GM04504 (cell line): Measurements from ENCODE around the gene ME3.
"Not testable (repeated sequence)": the region's sequence is repeated elsewhere in the genome, so short reads cannot be mapped to it uniquely, and the experiment has no call there.

Experiments used
- DNase-seq: peaks from one replicate; pipeline ENCODE4 v3.0.0-alpha.2; 2012; ENCODE audit warnings: low read depth

ME3 gene

DNA sequence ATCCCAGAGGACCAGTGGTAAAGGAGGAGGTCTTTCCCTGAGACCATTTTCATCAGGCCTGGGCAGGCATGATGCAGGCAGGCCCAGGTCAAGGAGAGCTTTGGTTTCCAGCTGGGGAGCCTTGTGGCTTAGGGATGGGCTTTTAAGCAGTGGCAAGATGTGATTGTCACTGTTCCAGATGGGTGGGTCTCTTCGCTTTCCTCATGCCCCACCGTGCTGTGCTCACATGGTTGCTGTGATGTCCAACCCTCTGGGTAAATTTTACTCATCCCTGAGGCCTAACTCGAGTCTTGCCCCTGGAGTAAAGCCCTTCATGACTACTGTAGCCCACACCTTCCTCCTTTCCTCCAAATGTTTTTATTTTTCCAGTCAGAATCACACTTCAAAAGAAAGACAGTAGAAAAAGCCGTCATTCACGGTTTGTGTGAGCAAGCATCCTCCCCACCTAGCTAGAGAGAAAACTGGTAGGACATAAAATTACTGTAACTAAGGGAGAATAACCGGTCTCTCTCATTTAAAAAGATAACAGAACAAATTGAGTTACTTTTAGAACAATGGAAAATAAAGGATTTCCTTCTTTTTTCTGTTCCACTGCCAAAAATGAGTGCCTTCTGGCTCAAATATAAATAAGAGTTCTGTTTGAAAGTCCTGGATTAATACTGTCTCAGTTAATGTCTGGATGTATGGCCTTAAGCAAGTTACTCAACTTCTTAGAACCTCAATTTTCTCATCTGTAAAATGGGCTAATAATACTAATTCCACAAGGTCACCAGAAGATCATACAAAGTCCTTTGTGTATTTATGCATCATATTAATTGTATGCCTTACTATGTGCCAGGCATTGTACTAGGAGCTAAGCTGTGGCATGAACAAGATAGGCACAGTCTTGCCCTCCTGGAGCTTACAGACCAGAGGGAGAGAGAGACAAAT, 84.9 kb downstream of the ME3 start:
- no peak for DNase-seq

DNA sequence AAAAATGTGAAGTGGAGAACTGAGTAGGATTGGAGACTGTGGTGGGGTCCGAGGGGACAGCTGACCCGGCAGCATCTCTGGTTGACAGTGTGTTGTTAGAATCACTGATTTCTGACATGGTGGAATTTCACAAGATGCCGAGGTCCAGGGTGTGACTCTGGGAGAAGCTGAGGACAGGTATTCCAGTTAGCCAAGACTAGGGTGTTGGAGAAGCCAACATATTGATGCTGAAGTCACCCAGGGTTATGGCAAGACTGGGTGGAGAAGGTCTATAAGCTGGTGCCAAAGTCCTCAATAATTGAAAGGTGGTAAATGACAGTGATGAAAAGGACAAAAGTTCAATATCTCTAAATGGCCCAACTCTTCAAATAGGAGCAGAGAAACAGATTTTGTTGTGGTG, 86.1 kb downstream of the ME3 start:
- DNase-seq = no peak

DNA sequence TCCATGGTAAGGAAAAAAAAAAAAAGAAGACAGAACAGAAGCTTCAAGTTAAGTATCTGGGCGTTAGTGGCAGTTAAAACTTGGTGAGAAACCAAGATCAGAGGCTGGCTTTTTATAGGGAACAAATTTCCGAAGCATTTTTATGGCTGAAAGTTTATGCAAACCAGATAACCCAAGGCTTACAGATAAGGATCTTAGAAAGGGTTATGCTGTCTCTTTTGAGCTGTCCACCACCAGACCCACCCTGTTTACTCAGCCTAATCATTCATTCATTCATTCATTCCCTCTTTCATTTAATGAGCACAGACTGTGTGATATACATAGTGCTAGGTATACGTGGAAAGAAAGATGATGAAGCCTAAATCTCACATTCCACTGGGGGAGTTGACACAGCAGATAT, 89.5 kb downstream of the ME3 start:
- no peak for DNase-seq

DNA sequence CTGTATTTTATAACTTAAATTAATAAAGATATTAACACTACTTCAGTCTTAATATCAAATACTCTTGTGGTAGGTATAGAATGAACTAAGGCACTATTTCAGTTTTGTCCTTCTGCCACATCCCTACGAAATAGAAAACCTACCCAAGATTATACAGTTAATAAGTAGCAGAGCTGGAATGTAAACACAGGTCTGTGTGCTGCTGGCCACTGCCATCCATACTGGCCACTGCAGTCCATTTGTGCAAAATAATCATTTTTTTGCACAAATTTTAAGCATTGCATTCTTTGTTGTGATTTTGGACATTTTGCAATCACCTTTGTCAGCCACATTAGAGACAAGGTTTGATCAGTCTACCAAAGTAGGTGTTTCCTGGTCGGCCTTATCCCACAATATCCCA, 91.9 kb downstream of the ME3 start:
- DNase-seq = no peak

DNA sequence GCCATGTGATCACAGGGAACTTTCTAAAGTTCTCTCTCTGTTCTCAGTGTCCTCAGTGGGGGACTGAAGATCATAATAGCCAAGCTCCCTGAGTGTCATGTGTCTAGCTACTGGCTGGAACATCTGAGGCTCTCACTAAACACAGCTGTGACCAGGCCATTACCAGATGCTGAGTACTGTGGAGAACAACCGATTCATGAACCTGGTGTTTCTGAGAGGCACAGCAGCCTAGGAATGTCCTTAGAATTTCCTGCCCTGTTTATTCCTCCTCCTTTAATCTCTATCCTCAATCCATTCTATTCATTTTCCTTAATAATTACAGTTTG, 93.0 kb downstream of the ME3 start:
- no peak for DNase-seq

DNA sequence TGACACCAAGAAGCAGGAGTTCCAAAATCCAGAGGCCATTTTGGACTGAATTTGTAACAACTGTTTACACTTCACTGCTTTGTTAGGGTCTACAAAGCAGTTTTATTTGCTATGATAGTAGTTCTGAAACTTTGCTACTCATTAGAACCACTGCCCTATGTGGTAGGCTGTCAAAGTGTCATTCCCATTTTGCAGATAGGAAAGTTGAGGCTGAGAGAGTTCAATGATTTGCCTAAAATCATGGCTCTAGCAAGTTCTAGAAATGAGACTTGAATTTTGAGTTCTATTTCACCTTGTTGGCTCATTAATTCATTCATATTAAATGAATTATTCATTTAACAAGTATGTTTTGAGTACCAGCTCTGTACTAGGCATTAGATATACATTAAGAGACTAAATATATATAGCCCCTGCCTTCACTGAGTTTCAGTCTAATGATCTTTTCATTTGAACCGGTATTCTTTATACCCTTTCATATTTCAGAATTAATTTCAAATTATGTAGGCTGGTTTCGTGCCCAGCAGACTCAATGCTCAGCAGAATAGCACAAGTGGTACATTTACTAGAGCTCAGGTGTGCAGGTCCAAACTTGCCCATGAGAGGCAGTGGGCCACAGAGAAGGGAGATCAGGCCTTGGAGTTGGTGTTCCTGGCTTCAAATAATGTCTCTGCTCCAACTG, 93.5 kb downstream of the ME3 start:
- no peak for DNase-seq

DNA sequence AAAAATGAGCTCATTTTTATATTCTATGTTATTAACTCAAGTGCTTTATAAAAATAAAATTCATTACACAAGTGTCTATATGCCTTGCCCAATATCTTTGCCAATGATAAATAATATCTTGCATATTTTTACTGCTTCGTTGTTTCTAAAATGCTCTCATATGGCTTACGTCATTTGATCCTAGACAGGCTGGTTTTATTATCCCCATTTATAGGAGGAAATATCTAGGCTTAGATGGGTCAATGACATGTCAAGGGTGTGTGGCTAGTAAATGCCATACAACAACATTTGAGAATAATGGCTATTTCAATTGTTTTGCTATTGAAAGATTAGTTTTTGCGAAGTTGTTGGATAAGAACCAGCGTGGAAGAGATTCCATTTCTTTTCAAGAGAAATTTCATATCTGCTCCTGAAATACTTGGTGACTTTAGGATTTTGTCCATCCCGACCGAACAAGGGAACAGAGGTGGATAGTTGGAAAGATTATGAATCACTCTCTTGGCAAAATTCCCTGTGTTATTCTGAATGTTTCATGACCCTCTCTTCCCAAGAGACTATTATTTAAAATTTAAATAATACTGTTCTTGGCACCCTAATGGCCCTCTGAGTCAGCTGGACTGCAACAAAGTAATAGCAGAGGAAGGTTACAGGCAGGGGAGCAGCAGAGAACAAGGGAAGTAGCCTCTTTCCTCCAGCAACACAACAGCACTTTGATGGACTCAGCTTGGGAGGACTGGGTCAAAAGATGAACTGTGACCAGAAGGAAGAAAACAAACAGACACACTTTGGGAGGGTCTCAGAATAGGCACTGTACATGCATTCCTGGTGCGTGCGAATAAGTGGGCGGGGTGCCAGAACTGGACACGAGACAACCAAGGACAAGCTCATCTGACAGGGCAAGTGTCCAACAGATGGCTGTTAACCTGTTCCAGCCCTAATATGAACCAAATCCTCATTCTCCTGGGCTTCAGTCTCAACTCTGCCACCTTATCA, 94.5 kb downstream of the ME3 start:
- DNase-seq = peak; percentile 68

DNA sequence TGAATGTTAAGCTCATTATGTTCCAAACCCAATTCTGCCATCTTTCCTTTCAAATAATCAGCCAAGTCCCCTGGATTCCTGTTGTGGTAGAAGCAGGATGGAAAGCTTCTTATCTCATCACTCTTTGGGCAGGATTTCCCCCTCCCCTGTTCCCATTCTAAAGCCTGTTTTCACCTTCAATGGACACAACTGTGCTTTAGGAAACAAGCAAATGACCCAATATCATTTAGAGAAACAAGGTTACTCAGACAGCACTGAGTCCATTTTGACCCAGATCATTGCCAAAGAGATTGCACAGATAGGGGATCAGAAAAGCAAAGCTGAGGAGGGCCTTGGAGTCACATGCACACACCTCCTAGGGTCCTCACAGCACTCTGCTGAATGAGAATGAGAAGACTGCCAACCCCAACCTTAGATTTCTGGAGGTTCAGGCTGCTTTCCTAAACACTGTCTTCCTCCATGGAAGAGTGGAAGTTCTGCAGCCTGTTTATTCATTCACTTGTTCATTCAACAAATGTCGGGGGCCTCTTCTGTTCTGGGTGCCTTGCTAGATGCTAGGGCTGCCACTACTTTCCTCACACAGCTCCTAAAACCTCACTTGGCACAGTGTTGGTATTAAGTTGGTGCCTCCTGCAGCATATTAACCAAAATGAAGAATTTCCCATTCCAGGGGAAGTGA, 95.3 kb downstream of the ME3 start:
- DNase-seq = no peak

DNA sequence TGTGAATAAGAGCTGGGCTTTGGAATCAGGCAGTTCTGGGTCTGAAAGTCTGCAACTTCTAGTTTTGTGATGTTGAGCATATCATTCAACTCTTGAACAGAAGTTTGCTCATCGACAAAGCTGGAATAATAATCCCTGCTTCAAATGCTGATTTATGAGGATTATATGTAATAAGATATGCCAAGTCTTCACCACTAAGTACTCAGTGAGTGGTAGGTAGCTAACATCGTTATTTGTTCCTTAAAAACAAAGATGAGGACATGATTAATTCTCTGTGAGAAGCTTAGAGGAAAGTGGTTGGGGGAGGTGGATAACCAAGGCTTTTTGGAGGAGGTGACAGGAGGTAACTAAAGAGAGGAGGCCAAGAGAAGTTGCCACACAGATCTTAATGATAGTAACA, 96.5 kb downstream of the ME3 start:
- DNase-seq = no peak

DNA sequence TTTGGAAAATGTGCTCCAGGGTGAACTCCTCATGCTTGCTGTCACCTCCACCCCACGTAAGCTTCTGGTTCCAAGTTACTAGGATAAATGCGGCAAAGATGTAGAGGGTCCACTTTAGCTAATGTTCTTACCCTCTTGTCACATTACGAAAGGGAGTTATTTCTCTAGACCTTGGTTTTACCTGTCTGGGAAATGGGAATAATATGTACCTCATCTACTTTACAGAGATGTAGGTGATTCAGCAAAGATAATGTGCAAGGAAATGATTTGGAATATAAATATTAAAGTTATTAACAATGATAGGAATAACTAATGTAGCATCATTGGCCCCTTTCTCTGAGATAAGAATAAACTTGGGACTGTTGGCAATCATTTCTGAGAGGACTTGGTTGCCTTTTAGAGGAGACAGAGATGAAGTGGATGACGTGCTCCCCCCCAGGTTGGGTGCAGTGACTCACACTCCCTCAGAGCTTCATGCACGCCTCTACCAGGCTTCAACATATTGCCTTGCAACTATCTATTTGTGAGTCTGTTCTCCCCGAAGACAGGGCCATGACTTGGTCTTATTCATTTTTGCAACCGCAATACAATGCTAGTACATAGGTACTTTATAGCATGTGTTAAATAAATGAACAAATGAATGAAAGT, 97.1 kb downstream of the ME3 start:
- no peak for DNase-seq

DNA sequence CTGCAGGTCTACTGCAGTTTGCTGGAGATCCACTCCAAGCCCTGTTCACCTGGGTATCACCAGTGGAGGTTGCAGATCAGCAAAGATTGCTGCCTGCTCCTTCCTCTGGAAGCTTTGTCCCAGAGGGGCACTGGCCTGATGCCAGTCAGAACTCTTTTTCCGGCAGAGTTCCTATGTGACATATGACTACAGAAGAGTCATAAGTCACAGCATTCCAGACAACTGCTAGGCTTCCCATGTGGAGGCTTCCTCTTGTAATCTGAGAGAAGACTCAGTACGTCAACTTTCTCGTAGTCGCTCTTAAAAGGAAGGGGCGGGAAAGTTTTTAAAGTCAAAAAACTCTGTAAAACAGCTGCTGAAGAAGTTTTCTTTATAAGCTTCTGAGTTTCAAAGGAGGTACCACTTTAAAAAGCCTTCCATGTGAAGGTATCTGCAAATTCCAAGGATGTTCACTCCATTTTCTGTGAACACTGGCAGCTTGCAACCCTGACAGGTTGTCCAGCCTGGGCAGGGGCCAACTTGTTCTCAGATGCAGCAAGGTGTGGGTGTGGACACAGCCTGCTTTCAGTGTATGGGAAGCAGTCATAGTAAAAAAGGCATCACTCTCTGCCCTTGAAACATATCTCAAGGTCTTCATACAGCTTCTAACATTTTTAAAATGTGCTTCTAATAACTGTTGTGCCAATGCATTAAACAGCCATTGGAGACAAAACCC, 97.8 kb downstream of the ME3 start:
- DNase-seq = no peak

DNA sequence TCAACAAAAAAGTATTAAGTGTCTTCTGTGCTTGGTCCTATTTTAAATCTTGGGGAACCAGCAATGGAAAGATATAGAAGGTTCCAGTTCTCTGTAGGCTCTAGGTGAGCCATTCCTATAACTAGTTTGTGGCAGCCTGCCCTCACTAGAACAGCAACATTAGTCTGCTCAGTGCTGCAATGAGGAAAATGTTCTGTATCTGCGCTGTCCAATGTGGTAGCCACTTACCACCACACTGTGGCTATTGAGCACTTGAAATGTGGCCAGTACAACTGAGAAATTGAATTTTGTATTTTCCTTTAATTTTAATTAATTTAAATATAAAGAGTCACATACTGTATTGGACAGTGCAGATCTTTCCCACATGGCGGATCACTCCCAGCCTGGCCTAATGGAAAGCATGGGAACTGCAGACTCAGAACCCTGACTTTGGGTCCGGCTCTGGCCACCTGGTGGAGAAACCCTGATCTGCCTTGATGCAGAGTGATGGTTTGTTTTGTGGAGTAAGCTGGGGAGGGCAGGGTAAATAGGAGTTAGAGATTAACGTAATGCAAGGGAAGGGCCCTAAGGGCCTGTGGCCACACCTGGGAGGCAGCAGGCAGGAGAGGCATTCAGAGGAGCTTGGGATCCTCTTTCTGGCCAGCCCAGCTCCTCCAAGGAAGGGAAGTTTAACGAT, 101.0 kb downstream of the ME3 start:
- no peak for DNase-seq

DNA sequence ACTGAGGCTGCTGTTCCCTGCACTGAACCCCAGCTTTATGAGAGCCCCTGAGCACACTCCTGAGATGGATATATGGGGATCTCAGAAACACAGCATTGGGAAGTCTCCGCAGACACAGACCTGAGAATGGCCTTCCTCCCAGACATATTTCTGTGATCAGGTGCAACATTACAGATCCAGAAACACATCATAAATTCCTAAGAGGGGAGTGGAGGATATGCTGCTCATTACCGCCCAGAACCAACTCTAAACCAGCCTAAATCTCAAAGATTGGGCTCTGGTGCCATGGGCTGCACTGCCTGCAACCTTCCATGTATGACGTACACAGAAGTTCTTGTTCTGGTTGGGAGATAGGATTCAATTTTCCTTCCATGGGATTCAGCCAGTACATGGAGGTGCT, 102.0 kb downstream of the ME3 start:
- no peak for DNase-seq

DNA sequence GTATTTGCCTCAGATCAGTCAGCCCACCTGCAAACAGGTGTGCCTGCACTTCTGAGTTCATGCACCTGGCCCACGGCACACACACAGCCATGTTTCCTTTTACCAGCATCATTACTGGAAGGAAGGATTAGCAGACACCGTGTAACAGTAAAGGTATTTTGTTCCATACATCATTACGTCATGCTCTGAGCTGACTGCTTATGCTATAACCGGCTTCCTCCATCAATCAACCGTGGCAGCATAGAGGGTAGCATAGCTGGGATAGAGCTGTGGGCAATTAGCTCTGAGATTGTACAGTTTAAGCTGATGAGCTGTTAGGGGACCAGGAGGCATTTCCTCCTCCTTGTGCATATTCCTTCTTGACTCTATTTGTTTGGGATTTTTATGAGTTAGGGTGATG, 102.4 kb downstream of the ME3 start:
- no peak for DNase-seq

DNA sequence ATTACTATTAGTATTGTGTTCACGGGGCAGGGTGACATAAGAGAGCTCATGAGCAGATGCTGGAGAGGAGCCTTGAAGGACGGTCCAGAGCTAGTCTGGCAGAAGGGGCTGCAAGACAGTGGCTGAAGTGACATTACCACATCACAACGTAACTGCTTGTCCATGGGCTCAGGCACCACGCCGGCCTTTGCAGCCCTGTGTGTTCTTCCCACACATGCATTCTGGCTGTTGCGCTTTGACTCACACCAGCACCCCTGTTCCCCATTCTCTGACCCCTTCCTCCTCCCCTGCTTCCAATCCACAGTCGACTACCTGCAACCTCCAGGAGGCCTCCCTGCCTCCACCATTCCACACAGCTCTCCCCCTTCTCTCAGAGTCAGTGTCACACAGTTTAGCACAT, 103.3 kb downstream of the ME3 start:
- DNase-seq = no peak

DNA sequence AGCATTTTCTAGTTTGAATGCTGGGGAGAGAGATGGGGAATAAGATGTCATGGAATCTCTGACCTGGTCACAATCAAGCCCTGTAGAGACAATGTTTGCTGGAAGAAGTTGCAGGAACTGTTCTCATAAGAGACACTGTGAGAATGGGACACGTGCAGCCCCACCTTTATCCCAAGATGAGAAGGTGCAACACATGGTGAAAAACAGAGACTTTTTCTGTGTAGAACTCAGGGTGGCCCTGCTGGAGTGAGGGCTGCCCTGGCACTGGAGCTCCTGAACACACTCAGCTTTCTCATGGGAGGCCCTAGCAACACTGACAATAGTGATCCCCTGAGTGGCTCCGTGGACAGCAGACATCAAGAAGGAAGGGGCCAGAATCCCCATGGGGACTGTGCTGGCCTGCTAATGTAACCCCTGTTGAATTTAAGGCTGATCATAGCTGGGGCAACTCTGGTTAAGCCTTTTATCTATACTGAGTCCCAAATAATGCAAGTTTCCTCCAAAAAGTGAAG, 106.6 kb downstream of the ME3 start:
- DNase-seq = no peak

DNA sequence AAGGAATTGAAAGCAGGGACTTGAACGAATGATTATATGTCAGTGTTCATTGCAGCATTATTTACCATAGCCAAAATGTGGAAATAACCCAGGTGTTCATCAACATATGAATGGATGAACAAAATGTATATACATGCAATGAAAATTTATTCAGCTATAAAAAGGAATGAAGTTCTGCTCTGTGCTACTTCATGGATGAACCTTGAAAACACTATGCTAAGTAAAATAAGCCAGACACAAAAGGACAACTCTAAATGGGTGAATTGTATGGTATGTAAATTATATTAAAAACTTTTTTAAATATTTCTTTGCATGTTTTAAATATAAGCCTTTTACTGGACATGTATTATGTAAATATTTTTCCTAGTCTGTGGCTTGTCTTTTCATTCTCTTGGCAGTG, 107.0 kb downstream of the ME3 start:
- no peak for DNase-seq

DNA sequence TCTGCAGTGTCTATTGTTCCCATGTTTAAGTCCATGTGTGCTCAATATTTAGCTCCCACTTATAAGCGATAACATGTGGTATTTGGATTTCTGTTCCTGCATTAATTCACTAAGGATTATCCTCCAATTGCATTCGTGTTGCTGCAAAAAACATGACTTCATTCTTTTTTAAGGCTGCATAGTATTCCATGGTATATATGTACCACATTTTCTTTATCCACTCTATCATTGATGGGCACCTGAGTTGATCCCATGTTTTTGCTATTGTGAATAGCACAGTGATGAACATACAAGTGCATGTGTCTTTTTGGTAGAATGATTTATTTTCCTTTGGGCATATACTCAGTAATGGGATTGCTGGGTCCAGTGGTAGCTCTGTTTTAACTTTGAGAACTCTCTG, 109.6 kb downstream of the ME3 start:
- not testable (repeated sequence) for DNase-seq

DNA sequence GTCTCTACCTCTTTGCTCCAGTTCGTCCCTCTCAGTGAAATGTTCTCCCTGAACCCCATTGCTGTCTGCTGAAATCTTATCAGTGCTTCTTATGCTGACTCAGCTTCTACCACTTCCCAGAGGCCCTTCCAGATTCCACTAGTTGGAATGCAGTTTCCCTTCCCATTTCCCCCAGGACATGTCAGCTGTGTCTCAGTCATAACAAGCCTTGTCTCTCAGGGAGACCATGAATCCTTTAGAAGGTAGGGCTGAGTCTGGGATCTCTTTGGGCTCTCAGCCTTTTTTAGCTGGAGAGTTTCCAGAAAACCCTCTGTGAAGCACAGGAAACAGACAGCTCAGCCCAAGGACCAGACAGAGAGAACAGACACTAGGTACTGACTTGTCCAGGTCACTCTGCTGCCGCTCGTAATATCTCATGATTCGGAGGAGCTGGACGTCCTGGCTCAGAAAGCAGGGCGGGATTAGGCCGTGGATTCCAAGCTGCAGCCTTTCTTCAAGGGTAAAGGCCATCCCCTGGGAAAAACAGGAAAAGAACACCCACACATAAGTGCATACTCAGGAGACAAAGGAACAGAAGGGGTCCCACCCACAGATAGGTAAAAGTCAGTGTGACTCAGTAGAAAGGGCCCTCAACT, 113.0 kb downstream of the ME3 start:
- peak; percentile 52 for DNase-seq
